Vagina (tissue), 2 donors: ENCODE results near the gene FAP. TPM values are rescaled to one million over a fixed set of nuclear protein-coding genes. Genes with fewer than 3 reads are reported as not detected.

Experiments used
- DNase-seq, 2 donors: peaks; one replicate each; pipeline ENCODE4 v3.0.0-alpha.2; 2017; ENCODE audit errors: extremely low spot score in 2 of 2
- H3K27ac ChIP-seq: fragments of 200-600 bp; sonication (generic); one replicate; pipeline ENCODE4 v1.5.1; 2019
- H3K27me3 ChIP-seq: fragments of 200-600 bp; sonication (generic); one replicate; pipeline ENCODE4 v1.5.1; 2019
- H3K36me3 ChIP-seq, 2 donors: fragments of 200-600 bp; sonication (generic); one replicate each; pipeline ENCODE4 v1.5.1; 2017 to 2019
- H3K4me1 ChIP-seq: fragments of 200-600 bp; sonication (generic); one replicate; pipeline ENCODE4 v1.5.1; 2019
- H3K4me3 ChIP-seq, 2 donors: fragments of 200-600 bp; sonication (generic); 1 replicate in 1 of 2; 2 replicates in 1 of 2; pipeline ENCODE4 v1.5.1; 2016 to 2019
- H3K9me3 ChIP-seq: fragments of 200-600 bp; sonication (generic); one replicate; pipeline ENCODE4 v1.5.1; 2019
- POLR2A ChIP-seq, 2 donors: fragments of 450-650 bp; IDR thresholded peaks; one replicate each; pipeline ENCODE4 v1.6.1; 2017; ENCODE audit warnings: antibody characterized with exemption in 2 of 2, mild to moderate bottlenecking in 2 of 2, moderate library complexity in 2 of 2
- POLR2AphosphoS5 ChIP-seq, 2 donors: sonication (generic); formaldehyde crosslinking; IDR thresholded peaks; one replicate each; pipeline ENCODE4 v1.9.0; 2017; ENCODE audit warnings: antibody characterized with exemption in 2 of 2, mild to moderate bottlenecking in 2 of 2, low read depth in 1 of 2; ENCODE audit not compliant: insufficient read depth in 1 of 2
- intact Hi-C: fragments of 100-400 bp; cut with DNase I; formaldehyde crosslinking; loops from one replicate; pipeline ENCODE4 v1.15.1; 2023
- total RNA-seq: library from RNA; depleted of rRNA; stranded (reverse); fragments of >200 nt; gene quantifications from one replicate; pipeline ENCODE4 v1.2.3, GENCODE V29; 2016
- TF ChIP-seq, protein P1 (sequence below), 3 experiments: fragments of 450-650 bp in 2 of 3; fragments of 200-600 bp in 1 of 3; sonication (generic) in 1 of 3; IDR thresholded peaks; one replicate each; pipeline ENCODE4 v1.5.1; 2017 to 2019; ENCODE audit warnings: antibody characterized with exemption in 3 of 3, mild to moderate bottlenecking in 2 of 3, moderate library complexity in 2 of 3

FAP gene
- total RNA-seq, 1 donor from 2014 or later, result 4.2 TPM

- intact Hi-C loops, result loop anchor here (10.0 kb wide), 1 partner anchor 62 kb away; no protein-coding TSS in a partner anchor
- no peaks in the 10 kb centered on the region for H3K36me3 ChIP-seq
- H3K27me3 ChIP-seq, result no peaks in the 10 kb centered on the region
- DNase-seq, result no peak
- no peak overlapping the region for H3K27ac ChIP-seq
- H3K4me1 ChIP-seq, result peaks cover 11% of the 10 kb centered on the region
- no peaks in the 10 kb centered on the region for H3K9me3 ChIP-seq
- TF ChIP-seq POLR2A (IDR thresholded peaks at IDR 0.05) (no peak), POLR2AphosphoS5 (IDR thresholded peaks at IDR 0.05; ENCODE audit: insufficient read depth in 1 of 2, low read depth in 1 of 2) (no peak)
- no peak overlapping the region for H3K4me3 ChIP-seq
Observed at GRCh38 chr2:162233197-162233596, 10.0 kb downstream of the FAP start.

DNA sequence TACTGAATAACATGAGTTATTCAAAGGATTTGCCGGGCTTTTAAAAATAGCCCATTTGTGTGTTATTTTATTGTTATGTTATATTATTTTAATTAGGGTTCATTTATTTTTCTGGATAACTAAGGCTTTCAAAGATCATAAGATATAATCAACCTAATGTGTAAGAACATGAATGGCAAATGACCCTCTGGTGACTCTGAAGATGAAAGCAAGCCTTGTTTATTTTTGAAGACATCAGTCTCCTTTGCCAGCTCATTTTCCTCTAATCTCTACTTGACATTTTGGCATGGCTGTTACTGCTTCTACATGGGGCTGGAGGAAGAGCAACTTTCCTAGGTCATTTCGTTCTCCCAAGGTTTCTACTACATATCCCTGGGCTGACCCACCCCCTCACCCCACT lies 10.6 kb downstream of the FAP start:
- Histone ChIP-seq H3K27ac (no peak overlapping the region), H3K36me3 (no peaks in the 10 kb centered on the region), H3K27me3 (no peaks in the 10 kb centered on the region), H3K4me1 (peaks cover 11% of the 10 kb centered on the region), H3K4me3 (no peak overlapping the region), H3K9me3 (no peaks in the 10 kb centered on the region)
- no peak for DNase-seq
- intact Hi-C loops, result loop anchor here (10.0 kb wide), 1 partner anchor 62 kb away; no protein-coding TSS in a partner anchor
- TF ChIP-seq, protein P1, sequence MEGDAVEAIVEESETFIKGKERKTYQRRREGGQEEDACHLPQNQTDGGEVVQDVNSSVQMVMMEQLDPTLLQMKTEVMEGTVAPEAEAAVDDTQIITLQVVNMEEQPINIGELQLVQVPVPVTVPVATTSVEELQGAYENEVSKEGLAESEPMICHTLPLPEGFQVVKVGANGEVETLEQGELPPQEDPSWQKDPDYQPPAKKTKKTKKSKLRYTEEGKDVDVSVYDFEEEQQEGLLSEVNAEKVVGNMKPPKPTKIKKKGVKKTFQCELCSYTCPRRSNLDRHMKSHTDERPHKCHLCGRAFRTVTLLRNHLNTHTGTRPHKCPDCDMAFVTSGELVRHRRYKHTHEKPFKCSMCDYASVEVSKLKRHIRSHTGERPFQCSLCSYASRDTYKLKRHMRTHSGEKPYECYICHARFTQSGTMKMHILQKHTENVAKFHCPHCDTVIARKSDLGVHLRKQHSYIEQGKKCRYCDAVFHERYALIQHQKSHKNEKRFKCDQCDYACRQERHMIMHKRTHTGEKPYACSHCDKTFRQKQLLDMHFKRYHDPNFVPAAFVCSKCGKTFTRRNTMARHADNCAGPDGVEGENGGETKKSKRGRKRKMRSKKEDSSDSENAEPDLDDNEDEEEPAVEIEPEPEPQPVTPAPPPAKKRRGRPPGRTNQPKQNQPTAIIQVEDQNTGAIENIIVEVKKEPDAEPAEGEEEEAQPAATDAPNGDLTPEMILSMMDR (IDR thresholded peaks at IDR 0.05), result no peak
- no peak for TF ChIP-seq POLR2A (IDR thresholded peaks at IDR 0.05)
- no peak for TF ChIP-seq POLR2AphosphoS5 (IDR thresholded peaks at IDR 0.05; ENCODE audit: insufficient read depth in 1 of 2, low read depth in 1 of 2)

- peaks cover 11% of the 10 kb centered on the region for H3K4me1 ChIP-seq
- no peak overlapping the region for H3K27ac ChIP-seq
- no peaks in the 10 kb centered on the region for H3K36me3 ChIP-seq
- TF ChIP-seq POLR2AphosphoS5 (IDR thresholded peaks at IDR 0.05; ENCODE audit: insufficient read depth in 1 of 2, low read depth in 1 of 2) (no peak), POLR2A (IDR thresholded peaks at IDR 0.05) (no peak)
- TF ChIP-seq, protein P1 (IDR thresholded peaks at IDR 0.05), result no peak
- H3K4me3 ChIP-seq, result no peak overlapping the region
- no peaks in the 10 kb centered on the region for H3K27me3 ChIP-seq
- intact Hi-C loops, result loop anchor here (10.0 kb wide), 1 partner anchor 63 kb away; no protein-coding TSS in a partner anchor
- DNase-seq, result no peak
- H3K9me3 ChIP-seq, result no peaks in the 10 kb centered on the region
Observed at GRCh38 chr2:162232027-162232426, 11.2 kb downstream of the FAP start.

GRCh38 chr2:162230761-162231160 lies 12.5 kb downstream of the FAP start:
- no peaks in the 10 kb centered on the region for H3K27me3 ChIP-seq
- H3K4me1 ChIP-seq, result peaks cover 11% of the 10 kb centered on the region
- no peaks in the 10 kb centered on the region for H3K9me3 ChIP-seq
- no peak overlapping the region for H3K4me3 ChIP-seq
- no peak overlapping the region for H3K27ac ChIP-seq
- TF ChIP-seq, protein P1 (IDR thresholded peaks at IDR 0.05), result no peak
- TF ChIP-seq POLR2A (IDR thresholded peaks at IDR 0.05) (no peak), POLR2AphosphoS5 (IDR thresholded peaks at IDR 0.05; ENCODE audit: insufficient read depth in 1 of 2, low read depth in 1 of 2) (no peak)
- DNase-seq, result no peak
- intact Hi-C loops, result loop anchor here (10.0 kb wide), 1 partner anchor 64 kb away; no protein-coding TSS in a partner anchor
- no peaks in the 10 kb centered on the region for H3K36me3 ChIP-seq

GRCh38 chr2:162226836-162227235 lies 16.4 kb downstream of the FAP start:
- H3K4me1 ChIP-seq, result no peaks in the 10 kb centered on the region
- no peaks in the 10 kb centered on the region for H3K9me3 ChIP-seq
- H3K27ac ChIP-seq, result no peak overlapping the region
- no peaks in the 10 kb centered on the region for H3K27me3 ChIP-seq
- TF ChIP-seq, protein P1 (IDR thresholded peaks at IDR 0.05), result no peak
- TF ChIP-seq POLR2A (IDR thresholded peaks at IDR 0.05) (no peak), POLR2AphosphoS5 (IDR thresholded peaks at IDR 0.05; ENCODE audit: insufficient read depth in 1 of 2, low read depth in 1 of 2) (no peak)
- intact Hi-C loops, result no loop called here
- H3K36me3 ChIP-seq, result no peaks in the 10 kb centered on the region
- no peak for DNase-seq
- H3K4me3 ChIP-seq, result no peak overlapping the region
